BLaER1 (cell line): ENCODE data around the gene DCAF7.

Source experiments
- H3K27ac ChIP-seq: shearing (Covaris generic); formaldehyde crosslinking; 2 replicates; pipeline ENCODE4 v1.8.1; 2022
- H3K27me3 ChIP-seq: shearing (Covaris generic); formaldehyde crosslinking; 2 replicates; pipeline ENCODE4 v1.8.1; 2022
- H3K36me3 ChIP-seq: shearing (Covaris generic); formaldehyde crosslinking; 2 replicates; pipeline ENCODE4 v1.8.1; 2022
- H3K4me1 ChIP-seq: shearing (Covaris generic); formaldehyde crosslinking; 2 replicates; pipeline ENCODE4 v1.8.1; 2022
- H3K4me2 ChIP-seq: shearing (Covaris generic); formaldehyde crosslinking; 2 replicates; pipeline ENCODE4 v1.8.1; 2022
- H3K4me3 ChIP-seq: shearing (Covaris generic); formaldehyde crosslinking; 2 replicates; pipeline ENCODE4 v1.8.1; 2022
- H3K9ac ChIP-seq: shearing (Covaris generic); formaldehyde crosslinking; 2 replicates; pipeline ENCODE4 v1.8.1; 2022
- H3K9me3 ChIP-seq: shearing (Covaris generic); formaldehyde crosslinking; 2 replicates; pipeline ENCODE4 v1.8.1; 2022
- H4K20me1 ChIP-seq: shearing (Covaris generic); formaldehyde crosslinking; 2 replicates; pipeline ENCODE4 v1.8.1; 2022
- Cebpa-rat ChIP-seq: shearing (Covaris generic); IDR thresholded peaks from 2 replicates; pipeline ENCODE4 v1.8.1; 2022

Gene DCAF7

GRCh38 chr17:63534078-63534570 is 16.2 kb upstream of the DCAF7 start:
- Histone ChIP-seq H4K20me1 (no peaks in the 10 kb centered on the region), H3K9me3 (no peaks in the 10 kb centered on the region), H3K4me1 (0 out of 2 replicates have a peak, but pooled peaks cover 6% of the 10 kb centered on the region), H3K4me3 (no peak overlapping the region), H3K4me2 (no peak overlapping the region), H3K27ac (no peak overlapping the region), H3K9ac (no peak overlapping the region), H3K27me3 (peaks cover 16% of the 10 kb centered on the region), H3K36me3 (no peaks in the 10 kb centered on the region)
- TF ChIP-seq Cebpa-rat = no peak

- Histone ChIP-seq H3K9ac (no peak overlapping the region), H3K9me3 (no peaks in the 10 kb centered on the region), H4K20me1 (no peaks in the 10 kb centered on the region), H3K4me3 (no peak overlapping the region), H3K4me1 (0 out of 2 replicates have a peak, but pooled peaks cover 6% of the 10 kb centered on the region), H3K27me3 (peaks cover 21% of the 10 kb centered on the region), H3K27ac (no peak overlapping the region), H3K4me2 (no peak overlapping the region), H3K36me3 (no peaks in the 10 kb centered on the region)
- TF ChIP-seq Cebpa-rat = no peak
Measured at GRCh38 chr17:63534816-63535455, 15.3 kb upstream of the DCAF7 start.

DNA sequence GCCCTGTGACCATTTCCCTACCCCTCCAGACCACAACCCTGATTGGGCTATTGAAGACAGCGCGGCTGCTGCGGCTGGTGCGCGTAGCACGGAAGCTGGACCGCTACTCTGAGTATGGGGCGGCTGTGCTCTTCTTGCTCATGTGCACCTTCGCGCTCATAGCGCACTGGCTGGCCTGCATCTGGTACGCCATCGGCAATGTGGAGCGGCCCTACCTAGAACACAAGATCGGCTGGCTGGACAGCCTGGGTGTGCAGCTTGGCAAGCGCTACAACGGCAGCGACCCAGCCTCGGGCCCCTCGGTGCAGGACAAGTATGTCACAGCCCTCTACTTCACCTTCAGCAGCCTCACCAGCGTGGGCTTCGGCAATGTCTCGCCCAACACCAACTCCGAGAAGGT is 14.6 kb upstream of the DCAF7 start:
- Histone ChIP-seq H3K27me3 (peaks cover 21% of the 10 kb centered on the region), H3K36me3 (no peaks in the 10 kb centered on the region), H3K9ac (no peak overlapping the region), H3K4me3 (no peak overlapping the region), H3K27ac (no peak overlapping the region), H4K20me1 (no peaks in the 10 kb centered on the region), H3K9me3 (no peaks in the 10 kb centered on the region), H3K4me2 (no peak overlapping the region), H3K4me1 (peaks cover 8% of the 10 kb centered on the region)
- TF ChIP-seq Cebpa-rat = no peak

DNA sequence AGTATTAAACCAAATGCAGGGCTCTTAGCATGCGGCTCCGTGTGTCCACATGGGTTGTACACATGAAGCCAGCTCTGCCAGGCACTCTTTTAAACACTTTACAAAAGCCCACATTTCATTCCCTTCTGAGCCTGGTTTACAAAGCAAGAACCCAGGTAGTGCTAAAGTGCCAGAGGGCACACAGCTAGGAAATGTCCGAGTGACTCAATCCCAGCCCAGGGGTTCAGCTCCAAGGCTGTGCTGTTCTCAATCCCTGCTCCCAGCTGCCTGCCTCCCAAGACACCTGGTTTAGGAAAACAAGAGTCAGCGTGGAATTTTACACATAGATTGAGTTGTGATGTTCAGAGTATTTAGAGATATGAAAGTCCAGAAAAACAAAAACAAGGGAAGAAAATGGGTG is 13.3 kb upstream of the DCAF7 start:
- TF ChIP-seq Cebpa-rat = no peak

DNA sequence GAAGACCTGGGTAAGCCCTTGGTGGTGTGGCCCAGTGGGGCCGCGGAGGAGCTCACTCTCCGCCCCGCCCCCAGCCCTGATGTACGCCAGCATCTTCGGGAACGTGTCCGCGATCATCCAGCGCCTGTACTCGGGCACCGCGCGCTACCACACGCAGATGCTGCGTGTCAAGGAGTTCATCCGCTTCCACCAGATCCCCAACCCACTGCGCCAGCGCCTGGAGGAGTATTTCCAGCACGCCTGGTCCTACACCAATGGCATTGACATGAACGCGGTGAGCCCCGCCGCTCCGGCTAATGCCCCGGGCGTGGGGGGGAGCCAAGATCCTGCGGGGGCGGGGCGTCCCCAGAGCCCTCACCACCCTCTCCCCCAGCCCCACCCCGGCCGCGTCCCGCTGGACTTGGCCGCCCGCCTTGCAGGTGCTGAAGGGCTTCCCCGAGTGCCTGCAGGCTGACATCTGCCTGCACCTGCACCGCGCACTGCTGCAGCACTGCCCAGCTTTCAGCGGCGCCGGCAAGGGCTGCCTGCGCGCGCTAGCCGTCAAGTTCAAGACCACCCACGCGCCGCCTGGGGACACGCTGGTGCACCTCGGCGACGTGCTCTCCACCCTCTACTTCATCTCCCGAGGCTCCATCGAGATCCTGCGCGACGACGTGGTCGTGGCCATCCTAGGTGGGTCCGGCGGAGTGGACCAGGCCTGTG is 12.1 kb upstream of the DCAF7 start:
- Histone ChIP-seq H3K4me1 (peaks cover 18% of the 10 kb centered on the region), H3K27me3 (peaks cover 21% of the 10 kb centered on the region), H3K4me3 (no peak overlapping the region), H4K20me1 (no peaks in the 10 kb centered on the region), H3K4me2 (no peak overlapping the region), H3K36me3 (no peaks in the 10 kb centered on the region), H3K27ac (no peak overlapping the region), H3K9me3 (no peaks in the 10 kb centered on the region), H3K9ac (no peak overlapping the region)
- TF ChIP-seq Cebpa-rat = no peak

More for the DNA sequence above, 13.3 kb upstream of the DCAF7 start:
- no peaks in the 10 kb centered on the region for H4K20me1 ChIP-seq
- H3K27me3 ChIP-seq = peaks cover 21% of the 10 kb centered on the region
- H3K9ac ChIP-seq = no peak overlapping the region
- no peak overlapping the region for H3K4me2 ChIP-seq
- H3K4me1 ChIP-seq = peaks cover 16% of the 10 kb centered on the region
- H3K4me3 ChIP-seq = no peak overlapping the region
- no peaks in the 10 kb centered on the region for H3K9me3 ChIP-seq
- H3K36me3 ChIP-seq = no peaks in the 10 kb centered on the region
- no peak overlapping the region for H3K27ac ChIP-seq

- Histone ChIP-seq H3K27me3 (peaks cover 21% of the 10 kb centered on the region), H3K36me3 (no peaks in the 10 kb centered on the region), H4K20me1 (no peaks in the 10 kb centered on the region), H3K4me3 (no peak overlapping the region), H3K4me2 (no peak overlapping the region), H3K4me1 (peaks cover 26% of the 10 kb centered on the region), H3K9ac (no peak overlapping the region), H3K9me3 (no peaks in the 10 kb centered on the region), H3K27ac (no peak overlapping the region)
- TF ChIP-seq Cebpa-rat = no peak
Measured at GRCh38 chr17:63538693-63539595, 11.3 kb upstream of the DCAF7 start.

DNA sequence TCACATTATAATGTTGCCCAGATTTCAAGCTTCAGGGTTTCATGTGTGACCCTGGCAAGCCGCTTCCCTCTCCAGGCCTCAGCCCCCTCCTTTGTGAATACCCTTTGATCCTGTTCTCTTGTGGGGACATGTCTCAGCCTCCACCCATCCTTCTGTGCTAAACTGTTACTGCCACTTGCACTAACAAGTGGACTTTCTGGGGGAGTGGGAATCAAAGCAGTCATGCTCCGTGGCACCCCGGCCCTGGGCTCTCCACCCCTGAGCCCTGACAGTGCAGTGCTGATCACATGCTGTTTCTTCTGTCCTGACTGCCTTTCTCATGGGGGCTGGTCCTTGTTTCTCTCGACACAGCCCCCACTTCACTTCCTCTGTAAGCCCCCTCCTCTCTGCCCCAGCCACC is 9.7 kb upstream of the DCAF7 start:
- no peak overlapping the region for H3K4me3 ChIP-seq
- TF ChIP-seq Cebpa-rat = no peak
- peaks cover 21% of the 10 kb centered on the region for H3K27me3 ChIP-seq
- H3K9me3 ChIP-seq = no peaks in the 10 kb centered on the region
- peak overlapping the region; percentile 55 for H3K4me2 ChIP-seq
- H4K20me1 ChIP-seq = no peaks in the 10 kb centered on the region
- peaks cover 25% of the 10 kb centered on the region for H3K4me1 ChIP-seq
- no peaks in the 10 kb centered on the region for H3K36me3 ChIP-seq
- H3K27ac ChIP-seq = no peak overlapping the region
- no peak overlapping the region for H3K9ac ChIP-seq

DNA sequence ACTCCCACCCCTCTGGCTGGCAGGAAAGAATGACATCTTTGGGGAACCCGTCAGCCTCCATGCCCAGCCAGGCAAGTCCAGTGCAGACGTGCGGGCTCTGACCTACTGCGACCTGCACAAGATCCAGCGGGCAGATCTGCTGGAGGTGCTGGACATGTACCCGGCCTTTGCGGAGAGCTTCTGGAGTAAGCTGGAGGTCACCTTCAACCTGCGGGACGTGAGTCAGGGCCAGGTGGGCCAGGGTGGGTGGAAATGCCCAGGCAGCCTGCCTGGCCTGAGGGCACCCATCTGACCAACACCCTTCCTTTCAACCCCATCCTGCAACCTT is 8.1 kb upstream of the DCAF7 start:
- H3K9ac ChIP-seq = no peak overlapping the region
- no peaks in the 10 kb centered on the region for H4K20me1 ChIP-seq
- H3K27ac ChIP-seq = no peak overlapping the region; the same call in 1 of the 2 replicates
- H3K27me3 ChIP-seq = peaks cover 21% of the 10 kb centered on the region
- no peaks in the 10 kb centered on the region for H3K9me3 ChIP-seq
- H3K4me1 ChIP-seq = peaks cover 25% of the 10 kb centered on the region
- H3K36me3 ChIP-seq = no peaks in the 10 kb centered on the region
- no peak overlapping the region for H3K4me3 ChIP-seq
- TF ChIP-seq Cebpa-rat = no peak
- no peak overlapping the region for H3K4me2 ChIP-seq

DNA sequence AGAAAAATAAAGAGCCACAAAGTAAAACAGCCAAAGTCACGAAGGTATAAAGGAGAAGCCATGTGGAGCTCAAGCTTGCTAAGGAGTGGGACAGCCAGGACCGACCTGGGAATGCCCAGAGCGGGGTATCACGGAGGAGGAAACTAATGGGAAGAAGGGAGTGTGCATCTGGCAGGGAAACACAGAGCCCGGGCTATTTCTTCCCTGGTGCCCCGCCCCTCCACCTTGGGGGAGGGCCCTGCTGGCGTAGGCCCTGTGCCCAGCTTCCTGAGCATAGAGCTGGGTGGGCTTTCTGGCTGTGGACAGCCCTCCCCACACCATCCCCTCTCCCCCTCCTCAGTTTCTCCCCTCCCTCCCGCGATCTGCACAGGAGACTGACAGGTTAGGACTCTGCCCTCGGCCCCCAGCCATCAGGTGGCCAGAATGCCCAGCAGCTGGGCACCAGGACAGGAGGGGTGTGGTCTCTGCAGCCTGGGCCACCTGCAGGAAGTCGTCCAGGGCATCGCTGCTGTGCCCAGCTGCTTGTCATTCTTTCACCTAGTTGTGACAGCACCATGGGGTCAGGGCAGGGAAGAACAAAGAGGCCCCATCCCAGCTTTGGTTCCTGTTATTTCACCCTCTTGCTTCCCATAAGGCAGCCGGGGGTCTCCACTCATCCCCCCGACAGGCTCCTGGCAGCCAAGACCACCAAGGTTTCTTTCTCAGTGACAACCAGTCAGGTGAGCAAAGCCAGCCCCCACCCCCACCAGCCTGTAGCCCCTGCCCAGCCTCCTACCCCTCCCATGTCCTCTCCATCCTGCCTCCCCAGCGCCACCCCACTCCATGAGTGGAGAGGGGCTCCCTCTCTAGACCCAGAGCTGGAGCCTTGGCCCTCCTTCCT is 7.1 kb upstream of the DCAF7 start:
- no peak for TF ChIP-seq Cebpa-rat
- Histone ChIP-seq H3K4me3 (no peak overlapping the region), H3K27ac (peak overlapping the region; percentile 53), H3K27me3 (peaks cover 15% of the 10 kb centered on the region), H3K4me2 (peak overlapping the region; percentile 33; the same call in 1 of the 2 replicates), H3K9me3 (no peaks in the 10 kb centered on the region), H3K36me3 (no peaks in the 10 kb centered on the region), H4K20me1 (no peaks in the 10 kb centered on the region), H3K4me1 (peaks cover 25% of the 10 kb centered on the region), H3K9ac (peak overlapping the region; percentile 10; the same call in 1 of the 2 replicates)
